Coronary artery (tissue), 2 donors: ENCODE measurements around the gene NLGN1.

ENCODE experiments used
- DNase-seq: peaks from one replicate; pipeline ENCODE4 v3.0.0-alpha.2; 2017; ENCODE audit warnings: low spot score
- H3K27ac ChIP-seq, 2 donors: fragments of 200-600 bp; sonication (generic); one replicate each; pipeline ENCODE4 v1.5.1; 2016 to 2019
- H3K4me3 ChIP-seq: fragments of 200-600 bp; sonication (generic); 2 replicates; pipeline ENCODE4 v1.5.1; 2016; ENCODE audit warnings: mild to moderate bottlenecking, moderate library complexity
- TF ChIP-seq, protein P1 (sequence below): fragments of 200-600 bp; sonication (generic); IDR thresholded peaks from one replicate; pipeline ENCODE4 v1.5.1; 2019; ENCODE audit warnings: antibody characterized with exemption

The NLGN1 gene

DNA sequence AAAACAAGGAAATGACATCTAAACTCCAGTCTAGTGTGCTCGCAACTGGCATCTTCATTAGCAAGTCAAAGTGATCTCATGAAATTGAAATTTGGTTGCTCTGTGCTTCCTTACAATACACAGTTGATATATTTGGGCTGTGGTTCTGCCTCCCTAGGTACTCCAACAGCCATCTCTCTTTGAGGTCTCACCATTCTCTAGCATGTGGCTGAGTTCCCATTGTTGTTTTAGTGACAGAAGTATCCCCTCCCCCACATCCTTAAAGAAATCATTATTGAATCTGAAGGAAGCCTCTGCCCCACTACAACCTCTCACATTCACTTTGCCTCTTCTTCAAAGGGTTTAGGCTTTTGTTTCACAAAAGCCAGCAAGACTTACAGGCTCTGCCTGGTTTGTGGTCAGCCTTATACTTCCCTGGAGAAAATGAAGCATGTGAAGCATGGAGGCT lies 516.5 kb downstream of the NLGN1 start:
- no peak overlapping the region for H3K4me3 ChIP-seq
- DNase-seq, result no peak
- TF ChIP-seq, protein P1, sequence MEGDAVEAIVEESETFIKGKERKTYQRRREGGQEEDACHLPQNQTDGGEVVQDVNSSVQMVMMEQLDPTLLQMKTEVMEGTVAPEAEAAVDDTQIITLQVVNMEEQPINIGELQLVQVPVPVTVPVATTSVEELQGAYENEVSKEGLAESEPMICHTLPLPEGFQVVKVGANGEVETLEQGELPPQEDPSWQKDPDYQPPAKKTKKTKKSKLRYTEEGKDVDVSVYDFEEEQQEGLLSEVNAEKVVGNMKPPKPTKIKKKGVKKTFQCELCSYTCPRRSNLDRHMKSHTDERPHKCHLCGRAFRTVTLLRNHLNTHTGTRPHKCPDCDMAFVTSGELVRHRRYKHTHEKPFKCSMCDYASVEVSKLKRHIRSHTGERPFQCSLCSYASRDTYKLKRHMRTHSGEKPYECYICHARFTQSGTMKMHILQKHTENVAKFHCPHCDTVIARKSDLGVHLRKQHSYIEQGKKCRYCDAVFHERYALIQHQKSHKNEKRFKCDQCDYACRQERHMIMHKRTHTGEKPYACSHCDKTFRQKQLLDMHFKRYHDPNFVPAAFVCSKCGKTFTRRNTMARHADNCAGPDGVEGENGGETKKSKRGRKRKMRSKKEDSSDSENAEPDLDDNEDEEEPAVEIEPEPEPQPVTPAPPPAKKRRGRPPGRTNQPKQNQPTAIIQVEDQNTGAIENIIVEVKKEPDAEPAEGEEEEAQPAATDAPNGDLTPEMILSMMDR, result no peak
- no peak overlapping the region for H3K27ac ChIP-seq

GRCh38 chr3:173916799-173917198 lies 519.3 kb downstream of the NLGN1 start:
- Histone ChIP-seq H3K4me3 (no peak overlapping the region), H3K27ac (no peak overlapping the region)
- TF ChIP-seq, protein P1, result no peak
- DNase-seq, result no peak

- TF ChIP-seq, protein P1, result no peak
- Histone ChIP-seq H3K4me3 (no peak overlapping the region), H3K27ac (no peak overlapping the region)
- DNase-seq, result no peak
Measured at GRCh38 chr3:173920386-173920785, 522.8 kb downstream of the NLGN1 start.

GRCh38 chr3:173921732-173922131 lies 524.2 kb downstream of the NLGN1 start:
- Histone ChIP-seq H3K27ac (no peak overlapping the region), H3K4me3 (no peak overlapping the region)
- TF ChIP-seq, protein P1, result no peak
- no peak for DNase-seq

- no peak overlapping the region for H3K4me3 ChIP-seq
- no peak for DNase-seq
- no peak overlapping the region for H3K27ac ChIP-seq
- TF ChIP-seq, protein P1, result no peak
Measured at GRCh38 chr3:173923204-173923603, 525.7 kb downstream of the NLGN1 start.

GRCh38 chr3:173930251-173930650 lies 532.7 kb downstream of the NLGN1 start:
- Histone ChIP-seq H3K27ac (no peak overlapping the region), H3K4me3 (no peak overlapping the region)
- no peak for DNase-seq
- TF ChIP-seq, protein P1, result no peak

DNA sequence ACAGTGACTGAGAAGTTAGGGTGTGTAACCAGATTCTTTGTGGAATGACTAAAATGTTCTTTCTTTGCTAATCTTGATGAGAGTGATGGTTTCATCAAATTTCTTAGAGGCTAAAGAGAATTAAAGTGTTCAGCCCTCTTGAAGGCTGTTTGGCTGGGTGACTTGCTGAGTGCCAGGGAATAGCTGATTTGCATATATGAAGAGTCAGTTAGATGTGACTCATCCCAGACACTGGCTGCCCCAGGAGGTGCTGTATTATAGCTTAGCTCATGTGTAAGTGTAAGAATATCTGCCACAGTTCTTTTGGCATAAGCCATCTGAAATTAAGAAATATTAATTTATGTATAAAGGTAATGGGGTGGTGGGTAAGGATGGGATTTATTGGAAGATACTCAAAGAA lies 535.1 kb downstream of the NLGN1 start:
- no peak for DNase-seq
- Histone ChIP-seq H3K27ac (no peak overlapping the region), H3K4me3 (no peak overlapping the region)
- TF ChIP-seq, protein P1, result no peak
